Chondrocyte (in vitro differentiated cells): ENCODE data around the gene ABTB2. TPM values are rescaled to one million over a fixed set of nuclear protein-coding genes. Genes with fewer than 3 reads are reported as not detected.

ENCODE experiments used
- DNase-seq: peaks from one replicate; pipeline ENCODE4 v3.0.0; 2021; ENCODE audit warnings: mixed read lengths, low spot score
- H3K27ac Mint-ChIP-seq: one replicate; pipeline ENCODE4 v1.8.0; 2021; ENCODE audit warnings: mild to moderate bottlenecking, moderate library complexity, mixed read lengths; ENCODE audit not compliant: unreplicated experiment
- H3K27me3 Mint-ChIP-seq: 2 replicates; pipeline ENCODE4 v1.8.0; 2021; ENCODE audit warnings: low read depth, mixed read lengths
- H3K36me3 Mint-ChIP-seq: 2 replicates; pipeline ENCODE4 v1.8.0; 2021; ENCODE audit warnings: low read depth, mixed read lengths
- H3K4me1 Mint-ChIP-seq: 2 replicates; pipeline ENCODE4 v1.8.0; 2021; ENCODE audit warnings: low read depth, mild to moderate bottlenecking, mixed read lengths
- H3K4me3 Mint-ChIP-seq: one replicate; pipeline ENCODE4 v1.8.0; 2021; ENCODE audit warnings: mild to moderate bottlenecking, moderate library complexity, mixed read lengths; ENCODE audit not compliant: unreplicated experiment
- H3K9me3 Mint-ChIP-seq: 2 replicates; pipeline ENCODE4 v1.8.0; 2021; ENCODE audit warnings: low read depth, mixed read lengths
- total RNA-seq: library from RNA; stranded (reverse); gene quantifications from 3 replicates; pipeline ENCODE4 v1.2.1, GENCODE V29; 2021
- TF ChIP-seq, protein P1 (sequence below): fragments of 200-600 bp; sonication (generic); IDR thresholded peaks from 2 replicates; pipeline ENCODE4 v1.5.0; 2021; ENCODE audit warnings: antibody characterized with exemption, mild to moderate bottlenecking, moderate library complexity

The ABTB2 gene
- total RNA-seq, 1 donor from 2014 or later, result 3.1 TPM

DNA sequence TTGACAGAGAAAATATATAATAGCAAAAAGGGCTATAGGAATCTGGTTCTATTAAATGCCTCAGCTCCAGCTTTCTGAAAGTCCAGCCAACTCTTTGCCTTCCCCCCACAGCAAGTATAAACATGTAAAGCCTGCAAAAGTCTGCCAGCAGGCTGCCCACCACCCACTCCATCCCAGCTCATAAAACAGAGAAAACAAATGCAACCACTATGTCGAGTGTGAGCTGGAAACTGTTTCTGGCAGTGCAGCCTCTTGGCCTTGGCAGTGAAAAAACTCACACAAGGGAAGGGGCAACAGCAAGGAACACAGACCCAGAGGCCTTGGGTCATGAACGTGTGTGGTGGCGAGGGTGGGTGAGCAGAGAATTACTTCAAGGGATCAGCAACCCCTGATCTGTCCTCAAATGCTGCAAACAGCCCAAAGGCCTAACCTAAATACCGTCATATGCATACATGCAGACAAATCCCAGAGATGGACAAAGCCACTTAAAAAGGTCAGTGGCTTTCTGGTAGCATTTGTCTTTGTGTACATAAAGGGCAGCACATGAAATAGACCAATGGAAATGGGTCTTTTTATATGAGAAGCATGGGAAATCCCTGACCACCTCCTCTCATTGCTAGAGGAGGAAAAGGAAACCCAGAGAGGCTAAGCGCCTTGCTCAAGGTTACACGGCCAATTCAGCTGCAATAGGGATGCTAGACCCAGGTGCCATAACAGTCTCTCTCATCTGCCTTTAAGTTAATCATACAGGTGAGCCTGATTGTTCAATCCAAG is 177.6 kb downstream of the ABTB2 start:
- DNase-seq, result no peak
- peaks cover 7% of the 10 kb centered on the region for H3K4me1 Mint-ChIP-seq

DNA sequence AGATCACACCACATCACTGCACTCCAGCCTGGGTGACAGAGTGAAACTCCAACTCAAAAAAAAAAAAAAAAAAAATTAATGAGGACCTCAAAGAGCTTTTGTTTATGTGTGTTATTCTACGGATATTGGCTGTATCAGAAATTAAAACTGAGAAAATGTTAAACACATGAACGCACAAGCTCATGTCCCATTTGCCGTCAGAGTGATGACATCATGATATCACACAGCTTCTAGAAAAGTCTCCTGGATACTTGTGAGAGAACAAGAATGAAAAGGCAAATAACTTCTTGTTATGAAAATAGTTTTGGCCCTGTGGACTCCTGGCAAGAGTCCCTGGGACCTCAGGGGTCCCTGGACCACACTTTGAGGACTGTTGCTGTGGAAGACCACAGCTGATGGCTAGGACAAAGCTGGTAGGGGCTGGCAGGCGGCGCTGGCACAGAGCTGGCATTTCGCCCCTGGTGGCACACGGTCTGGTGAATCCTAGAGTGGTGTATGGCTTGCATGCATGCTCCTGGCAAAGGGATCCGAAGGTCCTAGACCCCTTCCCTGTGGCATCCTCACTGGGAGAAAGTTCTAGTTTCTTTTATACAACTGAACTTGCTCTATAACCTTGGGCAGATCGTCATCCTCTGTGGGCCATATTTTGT is 178.7 kb downstream of the ABTB2 start:
- Mint-ChIP-seq H3K9me3 (no peaks in the 10 kb centered on the region), H3K36me3 (no peaks in the 10 kb centered on the region), H3K4me3 (no peak overlapping the region), H3K4me1 (peaks cover 12% of the 10 kb centered on the region), H3K27ac (no peak overlapping the region), H3K27me3 (peaks cover 3% of the 10 kb centered on the region)
- DNase-seq, result no peak
- TF ChIP-seq, protein P1, sequence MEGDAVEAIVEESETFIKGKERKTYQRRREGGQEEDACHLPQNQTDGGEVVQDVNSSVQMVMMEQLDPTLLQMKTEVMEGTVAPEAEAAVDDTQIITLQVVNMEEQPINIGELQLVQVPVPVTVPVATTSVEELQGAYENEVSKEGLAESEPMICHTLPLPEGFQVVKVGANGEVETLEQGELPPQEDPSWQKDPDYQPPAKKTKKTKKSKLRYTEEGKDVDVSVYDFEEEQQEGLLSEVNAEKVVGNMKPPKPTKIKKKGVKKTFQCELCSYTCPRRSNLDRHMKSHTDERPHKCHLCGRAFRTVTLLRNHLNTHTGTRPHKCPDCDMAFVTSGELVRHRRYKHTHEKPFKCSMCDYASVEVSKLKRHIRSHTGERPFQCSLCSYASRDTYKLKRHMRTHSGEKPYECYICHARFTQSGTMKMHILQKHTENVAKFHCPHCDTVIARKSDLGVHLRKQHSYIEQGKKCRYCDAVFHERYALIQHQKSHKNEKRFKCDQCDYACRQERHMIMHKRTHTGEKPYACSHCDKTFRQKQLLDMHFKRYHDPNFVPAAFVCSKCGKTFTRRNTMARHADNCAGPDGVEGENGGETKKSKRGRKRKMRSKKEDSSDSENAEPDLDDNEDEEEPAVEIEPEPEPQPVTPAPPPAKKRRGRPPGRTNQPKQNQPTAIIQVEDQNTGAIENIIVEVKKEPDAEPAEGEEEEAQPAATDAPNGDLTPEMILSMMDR, result no peak

More for the DNA sequence above, 177.6 kb downstream of the ABTB2 start:
- Mint-ChIP-seq H3K9me3 (no peaks in the 10 kb centered on the region), H3K27me3 (peaks cover 3% of the 10 kb centered on the region), H3K4me3 (no peak overlapping the region), H3K36me3 (no peaks in the 10 kb centered on the region), H3K27ac (no peak overlapping the region)
- TF ChIP-seq, protein P1, result no peak

DNA sequence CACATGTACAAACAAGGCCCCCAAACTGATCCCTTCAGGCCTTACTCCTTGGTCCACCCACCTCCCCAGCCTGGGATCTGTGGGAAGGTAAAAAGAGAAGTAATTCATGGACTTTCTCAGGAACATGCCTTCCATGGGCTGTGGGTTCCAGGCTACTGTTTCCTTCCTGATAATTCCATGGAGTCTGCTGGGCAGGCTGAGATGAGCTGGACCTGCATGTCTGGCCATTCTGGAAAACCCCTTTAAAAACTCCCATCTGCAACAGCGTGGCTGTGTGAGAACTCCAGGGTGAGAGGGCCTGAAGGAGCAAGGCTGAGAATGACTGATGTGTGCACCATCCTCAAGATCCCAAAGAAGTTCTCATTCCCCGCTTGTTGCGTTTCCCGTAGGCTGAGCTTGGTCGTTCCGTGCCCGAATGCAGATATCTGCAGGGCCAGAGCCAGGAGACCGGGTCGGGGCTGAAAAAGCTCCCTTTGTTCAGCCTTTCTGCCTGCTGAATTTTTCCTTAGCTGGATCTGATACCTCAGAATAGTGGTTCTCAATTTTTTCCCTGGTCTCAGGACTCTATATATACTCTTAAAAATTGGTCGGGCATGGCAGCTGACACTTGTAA is 179.5 kb downstream of the ABTB2 start:
- Mint-ChIP-seq H3K27me3 (peaks cover 3% of the 10 kb centered on the region), H3K9me3 (no peaks in the 10 kb centered on the region), H3K36me3 (no peaks in the 10 kb centered on the region), H3K4me3 (no peak overlapping the region), H3K27ac (no peak overlapping the region), H3K4me1 (peaks cover 17% of the 10 kb centered on the region)
- DNase-seq, result no peak
- TF ChIP-seq, protein P1, result no peak

DNA sequence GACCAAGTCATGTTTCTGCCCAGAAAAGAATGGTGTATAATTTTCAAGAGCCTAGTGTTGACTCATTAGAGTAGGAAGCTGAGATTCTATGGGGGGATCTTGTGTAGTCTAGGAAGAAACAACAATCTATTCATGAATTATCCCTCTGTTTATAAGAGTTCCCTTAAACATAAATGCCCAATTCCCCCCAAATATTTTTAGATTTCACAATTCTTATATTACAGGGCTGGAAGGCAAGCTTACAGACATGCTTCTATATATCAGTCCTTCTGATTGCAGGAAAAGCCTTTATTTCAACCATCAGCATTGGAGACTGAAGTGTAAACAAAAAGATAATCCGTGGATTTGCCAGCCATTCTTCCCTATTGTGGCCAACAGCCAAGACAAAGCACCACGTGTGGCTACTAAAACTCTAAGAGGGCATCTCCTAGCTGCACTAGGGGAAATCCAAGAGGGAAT is 181.0 kb downstream of the ABTB2 start:
- no peak for DNase-seq
- peaks cover 17% of the 10 kb centered on the region for H3K4me1 Mint-ChIP-seq
- no peaks in the 10 kb centered on the region for H3K36me3 Mint-ChIP-seq
- TF ChIP-seq, protein P1, result no peak
- H3K27ac Mint-ChIP-seq, result no peak overlapping the region
- H3K9me3 Mint-ChIP-seq, result no peaks in the 10 kb centered on the region
- peaks cover 3% of the 10 kb centered on the region for H3K27me3 Mint-ChIP-seq
- H3K4me3 Mint-ChIP-seq, result no peak overlapping the region

DNA sequence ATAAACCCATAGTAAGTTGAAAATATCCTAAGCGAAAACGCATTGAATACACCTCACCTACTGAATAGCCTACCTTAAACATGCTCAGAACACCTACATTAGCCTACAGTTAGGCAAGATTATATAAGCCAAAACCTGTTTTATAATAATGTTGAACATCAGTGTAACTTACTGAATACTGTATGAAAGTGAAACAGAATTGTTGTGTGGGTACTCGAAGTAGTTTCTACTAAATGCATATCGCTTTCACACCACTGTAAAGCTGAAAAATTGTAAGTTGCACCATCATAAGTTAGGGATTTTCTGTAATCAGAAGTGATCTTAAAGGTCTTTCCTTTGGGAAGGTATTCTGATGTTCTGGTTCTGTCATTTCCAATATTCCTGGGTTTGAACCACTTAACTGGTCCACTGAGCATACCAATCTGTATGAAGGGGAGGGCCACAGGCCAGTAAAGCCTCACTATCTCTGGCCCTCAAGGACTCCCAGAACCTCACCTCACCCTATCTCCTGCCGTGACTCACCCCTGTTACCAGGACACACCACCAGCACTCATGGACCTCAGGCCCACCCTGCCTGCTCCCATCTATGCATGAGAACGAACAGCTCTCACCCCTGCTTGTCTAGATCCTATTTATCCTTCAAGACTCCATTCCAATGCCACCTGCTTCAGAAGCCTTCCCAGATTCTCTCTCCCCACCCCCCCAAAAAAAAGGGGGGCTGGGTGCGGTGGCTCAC is 182.4 kb downstream of the ABTB2 start:
- no peak overlapping the region for H3K4me3 Mint-ChIP-seq
- DNase-seq, result no peak
- H3K9me3 Mint-ChIP-seq, result no peaks in the 10 kb centered on the region
- H3K27ac Mint-ChIP-seq, result no peak overlapping the region
- H3K36me3 Mint-ChIP-seq, result no peaks in the 10 kb centered on the region
- H3K27me3 Mint-ChIP-seq, result peaks cover 3% of the 10 kb centered on the region
- TF ChIP-seq, protein P1, result no peak
- H3K4me1 Mint-ChIP-seq, result peaks cover 17% of the 10 kb centered on the region
